HepG2 (cell line): ENCODE data around the gene GPRIN1. TPM values are rescaled to one million over a fixed set of nuclear protein-coding genes. Genes with fewer than 3 reads are reported as not detected.
A peak's percentile ranks its signal among the peaks of the same experiment; 100 is the strongest.

Source experiments
- ATAC-seq: fragments of 200-7000 bp; cut with Tn5 transposase; 3 replicates; pipeline ENCODE4 v1.9.1; 2020; ENCODE audit warnings: mild to moderate bottlenecking, moderate library complexity
- BruUV-seq: library from RNA; stranded (reverse); fragments of 400-500 nt; replicated peaks from 2 replicates; lab custom pipeline; 2021; lab: Mats Ljungman, UMichigan
- CTCF ChIA-PET: fragments of 300-600 bp; formaldehyde crosslinking; extraction: SDS; loops from one replicate; lab custom pipeline; 2021; ENCODE audit warnings: low total read pairs, inconsistent platforms, low intra/inter-chr PET ratio; lab: Yijun Ruan, JAX
- POLR2A ChIA-PET: fragments of 350-600 bp; sonication (Branson Sonifier 250); formaldehyde crosslinking; loops from one replicate; lab custom pipeline; 2020; ENCODE audit warnings: antibody characterized with exemption, inconsistent platforms; lab: Yijun Ruan, JAX
- DNase-seq: peaks from one replicate; pipeline ENCODE4 v3.0.0-alpha.2; 2015; ENCODE audit warnings: low spot score
- FAIRE-seq: peaks from 3 replicates; lab custom pipeline; 2011; peaks lifted over from hg19 to GRCh38; lab: Jason Lieb, UNC
- H2AFZ ChIP-seq: one replicate; pipeline ENCODE4 v1.6.1; 2011; ENCODE audit warnings: low read length, inconsistent platforms
- H3K27ac ChIP-seq: fragments of 300-600 bp; 3 replicates; pipeline ENCODE4 v1.8.0; 2011; ENCODE audit warnings: mixed run types, mild to moderate bottlenecking, mixed read lengths, low read length, inconsistent platforms; ENCODE audit not compliant: insufficient read depth; ENCODE audit errors: extremely low read length
- H3K27me3 ChIP-seq, 2 experiments: fragments of 200-600 bp in 1 of 2; 2 replicates in 1 of 2; 3 replicates in 1 of 2; pipeline versions ENCODE4 v1.6.0 to v1.8.0; 2011; ENCODE audit warnings: low read length in 2 of 2, mild to moderate bottlenecking in 2 of 2, moderate library complexity in 2 of 2, inconsistent platforms in 1 of 2; ENCODE audit not compliant: insufficient read depth in 2 of 2, control insufficient read depth in 1 of 2
- H3K36me3 ChIP-seq, 2 experiments: fragments of 200-600 bp in 1 of 2; replicated peaks in 1 of 2; 2 replicates in 1 of 2; 3 replicates in 1 of 2; pipeline versions ENCODE4 v1.5.1 to v1.8.0; 2011; ENCODE audit warnings: low read length in 2 of 2, inconsistent platforms in 1 of 2; ENCODE audit not compliant: insufficient read depth in 2 of 2, control insufficient read depth in 1 of 2
- H3K4me1 ChIP-seq: 2 replicates; pipeline ENCODE4 v1.5.1; 2012; ENCODE audit warnings: low read length, inconsistent platforms; ENCODE audit not compliant: insufficient read depth
- H3K4me2 ChIP-seq: 2 replicates; pipeline ENCODE4 v1.6.0; 2011; ENCODE audit warnings: low read depth, low read length, inconsistent platforms
- H3K4me3 ChIP-seq, 3 experiments: fragments of 200-600 bp in 1 of 3; sonication (generic), shearing (Covaris generic) in 1 of 3; replicated peaks in 1 of 3; 2 replicates each; pipeline ENCODE4 v1.5.1; 2011 to 2016; ENCODE audit warnings: low read length in 3 of 3, inconsistent platforms in 2 of 3, low read depth in 2 of 3, mild to moderate bottlenecking in 2 of 3, control low read depth in 1 of 3, mixed read lengths in 1 of 3; ENCODE audit not compliant: insufficient read depth in 1 of 3
- H3K79me2 ChIP-seq: one replicate; pipeline ENCODE4 v1.6.1; 2011; ENCODE audit warnings: low read length, inconsistent platforms; ENCODE audit not compliant: insufficient read depth
- H3K9ac ChIP-seq: 2 replicates; pipeline ENCODE4 v1.6.0; 2011; ENCODE audit warnings: mild to moderate bottlenecking, low read depth, low read length, inconsistent platforms; ENCODE audit not compliant: insufficient read depth
- H3K9me3 ChIP-seq: 2 replicates; pipeline ENCODE4 v1.5.1; 2012; ENCODE audit warnings: mild to moderate bottlenecking, low read length
- H4K20me1 ChIP-seq: 2 replicates; pipeline ENCODE4 v1.6.0; 2011; ENCODE audit warnings: inconsistent platforms, mild to moderate bottlenecking, low read length, moderate library complexity; ENCODE audit not compliant: insufficient read depth
- ARNTL ChIP-seq: sonication (generic); formaldehyde crosslinking; IDR thresholded peaks from 2 replicates; pipeline ENCODE4 v1.4.0; 2020; ENCODE audit warnings: mild to moderate bottlenecking, missing genetic modification reagents
- BHLHE40 ChIP-seq: IDR thresholded peaks from 2 replicates; pipeline ENCODE4 v1.6.1; 2011; ENCODE audit warnings: low read length, improper control_type of control experiment
- KMT2B ChIP-seq: IDR thresholded peaks from 2 replicates; pipeline ENCODE4 v1.6.1; 2016; ENCODE audit warnings: missing genetic modification reagents, missing compliant biosample characterization
- MEIS2 ChIP-seq: sonication (generic); formaldehyde crosslinking; IDR thresholded peaks from 2 replicates; pipeline ENCODE4 v1.9.0; 2021; ENCODE audit warnings: mild to moderate bottlenecking, missing genetic modification reagents
- NCOA2 ChIP-seq: sonication (generic); formaldehyde crosslinking; IDR thresholded peaks from 2 replicates; pipeline ENCODE4 v1.8.0; 2022; ENCODE audit warnings: inconsistent platforms
- NFKBIZ ChIP-seq: IDR thresholded peaks from 2 replicates; pipeline ENCODE4 v1.6.1; 2018; ENCODE audit warnings: missing genetic modification reagents, missing compliant biosample characterization
- NR2F1 ChIP-seq, 2 experiments: fragments of 450-650 bp in 1 of 2; formaldehyde crosslinking in 1 of 2; IDR thresholded peaks; 2 replicates each; pipeline versions ENCODE4 v1.5.0 to v1.6.1; 2016 to 2020; ENCODE audit warnings: mild to moderate bottlenecking in 1 of 2, missing compliant biosample characterization in 1 of 2, missing genetic modification reagents in 1 of 2, moderate library complexity in 1 of 2
- NR2F6 ChIP-seq, 2 experiments: IDR thresholded peaks; 2 replicates each; pipeline ENCODE4 v1.6.1; 2016; ENCODE audit warnings: antibody characterized with exemption in 1 of 2, mild to moderate bottlenecking in 1 of 2
- REL ChIP-seq: sonication (generic); formaldehyde crosslinking; conservative IDR thresholded peaks from 2 replicates; pipeline ENCODE4 v1.8.0; 2022; ENCODE audit warnings: mild to moderate bottlenecking, missing genetic modification reagents, moderate library complexity
- SRF ChIP-seq: IDR thresholded peaks from 2 replicates; pipeline ENCODE4 v1.6.1; 2011; ENCODE audit warnings: mild to moderate bottlenecking, low read depth, low read length, moderate library complexity
- TBX2 ChIP-seq: sonication (generic); formaldehyde crosslinking; IDR thresholded peaks from 2 replicates; pipeline ENCODE4 v1.5.0; 2020; ENCODE audit warnings: missing genetic modification reagents, mild to moderate bottlenecking, borderline replicate concordance
- THYN1 ChIP-seq: sonication (generic); formaldehyde crosslinking; IDR thresholded peaks from 2 replicates; pipeline ENCODE4 v1.8.1; 2023; ENCODE audit warnings: low read depth, mild to moderate bottlenecking, moderate library complexity, missing genetic modification reagents, borderline replicate concordance
- ZBTB20 ChIP-seq: sonication (generic); formaldehyde crosslinking; IDR thresholded peaks from 2 replicates; pipeline ENCODE4 v1.8.1; 2023; ENCODE audit warnings: missing genetic modification reagents, low read depth, mild to moderate bottlenecking, borderline replicate concordance
- ZMAT5 ChIP-seq: sonication (generic); formaldehyde crosslinking; IDR thresholded peaks from 2 replicates; pipeline ENCODE4 v1.5.0; 2020; ENCODE audit warnings: mild to moderate bottlenecking, low read depth, missing genetic modification reagents, borderline replicate concordance
- ZNF17 ChIP-seq: sonication (generic); formaldehyde crosslinking; IDR thresholded peaks from 2 replicates; pipeline ENCODE4 v1.5.0; 2020; ENCODE audit warnings: mild to moderate bottlenecking, missing genetic modification reagents
- ZNF326 ChIP-seq: sonication (generic); formaldehyde crosslinking; IDR thresholded peaks from 2 replicates; pipeline ENCODE4 v1.4.0; 2020; ENCODE audit warnings: missing genetic modification reagents, borderline replicate concordance
- ZNF432 ChIP-seq: sonication (generic); formaldehyde crosslinking; IDR thresholded peaks from 2 replicates; pipeline ENCODE4 v1.5.0; 2020; ENCODE audit warnings: missing genetic modification reagents, mild to moderate bottlenecking, borderline replicate concordance
- ZNF451 ChIP-seq: sonication (generic); formaldehyde crosslinking; IDR thresholded peaks from 2 replicates; pipeline ENCODE4 v1.5.0; 2020; ENCODE audit warnings: mild to moderate bottlenecking, missing genetic modification reagents
- ZNF883 ChIP-seq: sonication (generic); formaldehyde crosslinking; IDR thresholded peaks from 2 replicates; pipeline ENCODE4 v1.5.1; 2020; ENCODE audit warnings: mild to moderate bottlenecking, missing genetic modification reagents; ENCODE audit errors: not compliant biosample characterization
- WGBS: methylation state at CpG from one replicate; pipeline ENCODE4 v1.1.6; 2017; ENCODE audit warnings: low lambda C conversion rate; 5-methylcytosine and 5-hydroxymethylcytosine counted together
- in situ Hi-C: cut with HindIII; loops from 2 replicates; pipeline ENCODE4 v1.10.0; 2017; ENCODE audit warnings: low pct_unique_long_range_greater_than_20kb; ENCODE audit not compliant: extremely low pct_ligation_motif_present
- intact Hi-C: fragments of 100-400 bp; cut with micrococcal nuclease; formaldehyde crosslinking; loops from one replicate; pipeline ENCODE4 v1.10.0; 2022; ENCODE audit not compliant: unreplicated experiment
- polyA plus RNA-seq, 8 experiments: library from polyadenylated mRNA; depleted of rRNA in 3 of 8; stranded (reverse) in 7 of 8; unstranded in 1 of 8; fragments of >200 nt; fragmentation: Illumina TruSeq in 4 of 8; extraction: Trizol in 4 of 8; gene quantifications; 2 replicates each; pipeline versions ENCODE4 v1.2.1 to v1.2.3, GENCODE V29; 2011 to 2016; ENCODE audit warnings: low read depth in 4 of 8, missing spikeins in 1 of 8, mixed read lengths in 1 of 8; ENCODE audit not compliant: insufficient read depth in 1 of 8
- total RNA-seq, 5 experiments: library from RNA; depleted of rRNA; stranded (reverse); fragments of >200 nt; fragmentation: Illumina TruSeq; extraction: Trizol; gene quantifications; 2 replicates each; pipeline ENCODE4 v1.2.3, GENCODE V29; 2016; ENCODE audit warnings: low read depth in 1 of 5
- TF ChIP-seq, protein P1 (sequence below): sonication (generic); formaldehyde crosslinking; conservative IDR thresholded peaks from 2 replicates; pipeline ENCODE4 v1.4.0; 2020; ENCODE audit warnings: missing genetic modification reagents
- TF ChIP-seq, protein P2 (sequence below): sonication (generic); formaldehyde crosslinking; IDR thresholded peaks from 2 replicates; pipeline ENCODE4 v1.4.0; 2020; ENCODE audit warnings: missing genetic modification reagents, borderline replicate concordance

GPRIN1 gene
- total and polyA plus RNA-seq, 2 of the 13 experiments (the other 11 are each of a cell fraction or from before 2014, with no cell fraction given), result 0.32 to 2.0 TPM

DNA sequence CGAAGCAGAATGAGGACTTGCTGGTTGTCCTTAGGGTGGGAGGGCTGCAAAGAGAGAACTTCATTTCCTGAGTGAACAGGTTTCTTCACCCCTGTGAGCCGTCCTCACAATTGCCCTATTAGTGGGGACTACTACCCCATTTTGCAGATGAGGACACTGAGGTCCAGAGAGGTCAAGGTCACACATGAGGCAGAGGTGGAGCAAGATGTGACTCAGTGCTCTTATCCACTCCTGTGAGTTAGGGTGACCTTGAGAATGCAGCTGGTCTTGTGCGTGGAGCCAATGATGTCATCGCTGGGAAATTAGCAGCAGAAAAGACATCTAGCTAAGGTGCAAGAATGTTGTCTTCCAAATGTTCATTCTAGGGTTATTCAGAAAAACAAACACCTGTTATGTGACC is 26.9 kb downstream of the GPRIN1 start (continued):
- TF ChIP-seq ZMAT5 (CRISPR knock-in tag) (no peak), ZNF432 (no peak), ZNF451 (CRISPR knock-in tag) (no peak), ZNF17 (CRISPR knock-in tag) (no peak), KMT2B (CRISPR knock-in tag) (no peak), ZNF883 (CRISPR knock-in tag) (no peak), NR2F6 (IDR thresholded peaks at IDR 0.05) (0 out of 2 replicates have a peak, but pooled peaks have one; percentile 20), NR2F6 (CRISPR knock-in tag; IDR thresholded peaks at IDR 0.05) (no peak), NR2F1 (CRISPR knock-in tag; IDR thresholded peaks at IDR 0.05) (0 out of 4 replicates have a peak, but pooled peaks of 1 of the 2 experiments have one; percentile 37), REL (CRISPR knock-in tag) (no peak)
- TF ChIP-seq, protein P1, sequence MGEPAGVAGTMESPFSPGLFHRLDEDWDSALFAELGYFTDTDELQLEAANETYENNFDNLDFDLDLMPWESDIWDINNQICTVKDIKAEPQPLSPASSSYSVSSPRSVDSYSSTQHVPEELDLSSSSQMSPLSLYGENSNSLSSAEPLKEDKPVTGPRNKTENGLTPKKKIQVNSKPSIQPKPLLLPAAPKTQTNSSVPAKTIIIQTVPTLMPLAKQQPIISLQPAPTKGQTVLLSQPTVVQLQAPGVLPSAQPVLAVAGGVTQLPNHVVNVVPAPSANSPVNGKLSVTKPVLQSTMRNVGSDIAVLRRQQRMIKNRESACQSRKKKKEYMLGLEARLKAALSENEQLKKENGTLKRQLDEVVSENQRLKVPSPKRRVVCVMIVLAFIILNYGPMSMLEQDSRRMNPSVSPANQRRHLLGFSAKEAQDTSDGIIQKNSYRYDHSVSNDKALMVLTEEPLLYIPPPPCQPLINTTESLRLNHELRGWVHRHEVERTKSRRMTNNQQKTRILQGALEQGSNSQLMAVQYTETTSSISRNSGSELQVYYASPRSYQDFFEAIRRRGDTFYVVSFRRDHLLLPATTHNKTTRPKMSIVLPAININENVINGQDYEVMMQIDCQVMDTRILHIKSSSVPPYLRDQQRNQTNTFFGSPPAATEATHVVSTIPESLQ (CRISPR knock-in tag), result no peak
- TF ChIP-seq, all 625 proteins: peak for 5

DNA sequence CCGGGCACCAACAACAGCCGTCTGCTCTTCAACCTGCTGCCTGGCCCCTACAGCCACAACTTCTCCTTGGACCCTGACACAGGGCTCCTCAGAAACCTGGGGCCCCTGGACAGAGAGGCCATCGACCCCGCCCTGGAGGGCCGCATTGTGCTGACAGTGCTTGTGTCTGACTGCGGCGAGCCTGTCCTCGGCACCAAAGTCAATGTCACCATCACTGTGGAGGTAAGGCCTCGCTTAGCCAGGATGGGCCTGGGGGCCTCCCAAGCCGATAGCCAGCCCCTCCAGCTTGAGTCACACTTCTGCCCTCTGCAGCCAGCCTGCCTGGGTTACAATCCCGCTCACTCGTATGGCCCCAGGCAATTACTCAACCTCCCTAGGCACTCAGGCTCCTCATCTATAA is 28.6 kb downstream of the GPRIN1 start:
- FAIRE-seq (no peak), ATAC-seq (no peak), DNase-seq (no peak)
- CTCF ChIA-PET, result no interaction called here
- Histone ChIP-seq H2AFZ (no peak overlapping the region), H3K9ac (no peak overlapping the region), H3K79me2 (no peaks in the 10 kb centered on the region), H3K9me3 (peaks cover 16% of the 10 kb centered on the region), H3K27ac (no peak overlapping the region), H3K36me3 (peaks cover 3 to 34% of the 10 kb centered on the region in 2 experiments; a peak in 4 of 5 replicates), H3K4me3 (no peak overlapping the region), H4K20me1 (no peaks in the 10 kb centered on the region), H3K27me3 (no peaks in the 10 kb centered on the region), H3K4me2 (no peak overlapping the region), H3K4me1 (no peaks in the 10 kb centered on the region)
- in situ Hi-C loops, result loop anchor here (25.0 kb wide), 1 partner anchor 844 kb away; no protein-coding TSS in a partner anchor
- no TSS peak for BruUV-seq
- WGBS, result 95% methylated on average over 2 of the region's 12 CpGs
- POLR2A ChIA-PET, result no interaction called here
- intact Hi-C loops, result no loop called here
- TF ChIP-seq TBX2 (CRISPR knock-in tag) (no peak), NFKBIZ (CRISPR knock-in tag) (no peak), ZNF326 (CRISPR knock-in tag) (no peak), SRF (no peak), ARNTL (no peak), NCOA2 (CRISPR knock-in tag) (no peak), ZBTB20 (no peak), BHLHE40 (no peak), MEIS2 (CRISPR knock-in tag) (no peak), THYN1 (CRISPR knock-in tag) (no peak)
- TF ChIP-seq, protein P2, sequence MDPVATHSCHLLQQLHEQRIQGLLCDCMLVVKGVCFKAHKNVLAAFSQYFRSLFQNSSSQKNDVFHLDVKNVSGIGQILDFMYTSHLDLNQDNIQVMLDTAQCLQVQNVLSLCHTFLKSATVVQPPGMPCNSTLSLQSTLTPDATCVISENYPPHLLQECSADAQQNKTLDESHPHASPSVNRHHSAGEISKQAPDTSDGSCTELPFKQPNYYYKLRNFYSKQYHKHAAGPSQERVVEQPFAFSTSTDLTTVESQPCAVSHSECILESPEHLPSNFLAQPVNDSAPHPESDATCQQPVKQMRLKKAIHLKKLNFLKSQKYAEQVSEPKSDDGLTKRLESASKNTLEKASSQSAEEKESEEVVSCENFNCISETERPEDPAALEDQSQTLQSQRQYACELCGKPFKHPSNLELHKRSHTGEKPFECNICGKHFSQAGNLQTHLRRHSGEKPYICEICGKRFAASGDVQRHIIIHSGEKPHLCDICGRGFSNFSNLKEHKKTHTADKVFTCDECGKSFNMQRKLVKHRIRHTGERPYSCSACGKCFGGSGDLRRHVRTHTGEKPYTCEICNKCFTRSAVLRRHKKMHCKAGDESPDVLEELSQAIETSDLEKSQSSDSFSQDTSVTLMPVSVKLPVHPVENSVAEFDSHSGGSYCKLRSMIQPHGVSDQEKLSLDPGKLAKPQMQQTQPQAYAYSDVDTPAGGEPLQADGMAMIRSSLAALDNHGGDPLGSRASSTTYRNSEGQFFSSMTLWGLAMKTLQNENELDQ, result no peak
